ENCODE measurements around the gene POMT1. TPM values are rescaled to one million over a fixed set of nuclear protein-coding genes. Genes with fewer than 3 reads are reported as not detected.

The POMT1 gene
- polyA plus RNA-seq, 3 donors, result 14.4 to 17.9 (median 15.5) TPM

DNA sequence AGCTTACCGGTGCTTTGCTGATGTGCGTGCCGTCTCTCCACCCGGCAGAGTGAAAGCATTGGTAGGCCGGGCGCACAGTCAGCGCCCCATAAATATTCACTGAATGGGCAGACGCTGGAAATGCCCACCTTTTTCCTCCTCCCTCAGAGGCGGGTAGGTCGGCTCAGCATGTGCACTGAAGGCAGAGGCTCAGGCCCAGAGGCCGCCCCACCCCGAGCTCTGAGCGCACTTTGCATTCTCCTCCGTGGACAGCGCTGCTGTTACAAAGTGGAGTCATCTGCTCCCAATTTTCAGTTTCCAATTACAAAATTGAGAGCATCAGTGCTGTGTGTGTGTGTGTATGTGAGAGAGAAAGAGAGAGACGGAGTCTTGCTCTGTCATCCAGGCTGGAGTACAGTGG is 17.8 kb downstream of the POMT1 start:
- H3K27ac ChIP-seq (ENCODE audit: low read depth, low read length), result no peak overlapping the region
- 81 to 87% (median 84%) methylated on average over 16 of the region's 16 CpGs for WGBS, 3 donors

DNA sequence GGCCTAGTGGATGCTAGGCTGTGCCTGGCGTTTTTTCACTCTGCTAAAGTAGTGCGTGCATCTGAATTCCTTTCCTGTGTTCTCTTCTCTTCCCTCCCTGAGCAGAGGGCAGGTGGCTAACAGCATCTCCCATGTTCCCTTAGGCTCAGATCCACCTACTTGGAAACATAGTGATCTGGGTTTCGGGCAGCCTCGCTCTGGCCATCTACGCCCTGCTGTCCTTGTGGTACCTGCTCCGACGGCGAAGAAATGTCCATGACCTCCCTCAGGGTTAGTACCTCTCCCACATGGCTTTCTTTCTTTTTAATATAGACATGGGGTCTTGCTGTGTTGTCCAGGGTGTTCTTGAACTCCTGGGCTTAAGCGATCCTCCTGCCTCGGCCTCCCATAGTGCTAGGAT is 18.5 kb downstream of the POMT1 start:
- WGBS, 3 donors, result 93 to 96% (median 96%) methylated on average over 10 of the region's 10 CpGs
- H3K27ac ChIP-seq (ENCODE audit: low read depth, low read length), result no peak overlapping the region

DNA sequence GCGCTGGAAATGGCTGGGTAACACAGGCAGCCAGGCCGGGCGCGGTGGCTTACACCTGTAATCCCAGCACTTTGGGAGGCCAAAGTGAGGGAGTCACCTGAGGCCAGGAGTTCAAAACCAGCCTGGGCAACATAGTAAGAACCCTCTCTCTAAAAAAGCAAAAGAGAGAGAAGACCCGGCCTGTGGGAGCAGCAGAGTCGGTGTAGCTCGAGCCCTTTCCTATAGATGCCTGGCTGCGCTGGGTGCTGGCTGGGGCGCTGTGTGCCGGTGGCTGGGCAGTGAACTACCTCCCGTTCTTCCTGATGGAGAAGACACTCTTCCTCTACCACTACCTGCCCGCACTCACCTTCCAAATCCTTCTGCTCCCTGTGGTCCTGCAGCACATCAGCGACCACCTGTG is 19.1 kb downstream of the POMT1 start:
- WGBS, 3 donors, result 97 to 98% (median 97%) methylated on average over 13 of the region's 13 CpGs
- no peak overlapping the region for H3K27ac ChIP-seq (ENCODE audit: low read depth, low read length)

DNA sequence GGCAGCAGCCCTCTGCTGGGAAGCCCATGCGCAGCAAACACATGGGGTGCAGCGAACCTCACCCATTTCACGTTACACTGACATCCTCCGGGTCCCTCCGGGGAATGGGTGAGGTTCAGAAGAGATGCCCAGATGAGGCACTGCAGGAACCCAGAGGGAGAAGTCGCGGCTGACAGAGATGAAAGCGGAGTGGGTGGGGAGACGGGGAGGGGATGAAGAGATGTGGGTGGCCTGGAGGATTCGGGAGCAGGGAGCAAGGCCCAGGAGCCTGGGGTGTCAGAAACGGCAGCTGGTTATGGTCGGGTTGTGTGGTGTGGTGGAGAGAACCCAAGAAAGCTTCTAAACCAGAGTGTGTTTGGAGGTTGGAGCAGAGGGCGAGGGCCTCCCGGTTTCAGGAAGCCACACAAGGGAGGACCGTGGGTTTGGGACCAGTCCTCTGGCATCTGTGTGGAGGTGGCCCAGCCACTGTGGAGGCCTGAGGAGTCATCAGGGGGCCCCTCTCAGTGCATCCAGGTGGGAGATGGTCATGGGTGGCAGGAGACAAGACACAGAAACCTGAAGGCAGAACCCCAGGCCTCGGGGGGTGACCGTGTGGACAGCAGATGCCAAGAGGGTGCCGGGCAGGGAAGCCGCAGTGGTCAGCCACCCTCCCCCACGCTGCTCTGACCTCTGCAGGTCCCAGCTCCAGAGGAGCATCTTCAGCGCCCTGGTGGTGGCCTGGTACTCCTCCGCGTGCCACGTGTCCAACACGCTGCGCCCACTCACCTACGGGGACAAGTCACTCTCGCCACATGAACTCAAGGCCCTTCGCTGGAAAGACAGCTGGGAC is 19.8 kb downstream of the POMT1 start:
- WGBS, 3 donors, result 92 to 93% (median 93%) methylated on average over 24 to 29 of the region's 29 CpGs
- no peak overlapping the region for H3K27ac ChIP-seq (ENCODE audit: low read depth, low read length)

GRCh38 chr9:131523086-131523388 is 20.3 kb downstream of the POMT1 start:
- H3K27ac ChIP-seq (ENCODE audit: low read depth, low read length), result no peak overlapping the region
- WGBS, 3 donors, result 92 to 94% (median 93%) methylated on average over 9 of the region's 9 CpGs

- 82 to 89% (median 82%) methylated on average over 27 to 29 of the region's 29 CpGs for WGBS, 3 donors
Measured at GRCh38 chr9:131523451-131524435, 21.0 kb downstream of the POMT1 start.

GRCh38 chr9:131524665-131525315 is 22.1 kb downstream of the POMT1 start:
- 85 to 89% (median 89%) methylated on average over 23 of the region's 23 CpGs for WGBS, 3 donors
- H3K27ac ChIP-seq (ENCODE audit: low read depth, low read length), result no peak overlapping the region

More at GRCh38 chr9:131523451-131524435, 21.0 kb downstream of the POMT1 start:
- no peak overlapping the region for H3K27ac ChIP-seq (ENCODE audit: low read depth, low read length)

DNA sequence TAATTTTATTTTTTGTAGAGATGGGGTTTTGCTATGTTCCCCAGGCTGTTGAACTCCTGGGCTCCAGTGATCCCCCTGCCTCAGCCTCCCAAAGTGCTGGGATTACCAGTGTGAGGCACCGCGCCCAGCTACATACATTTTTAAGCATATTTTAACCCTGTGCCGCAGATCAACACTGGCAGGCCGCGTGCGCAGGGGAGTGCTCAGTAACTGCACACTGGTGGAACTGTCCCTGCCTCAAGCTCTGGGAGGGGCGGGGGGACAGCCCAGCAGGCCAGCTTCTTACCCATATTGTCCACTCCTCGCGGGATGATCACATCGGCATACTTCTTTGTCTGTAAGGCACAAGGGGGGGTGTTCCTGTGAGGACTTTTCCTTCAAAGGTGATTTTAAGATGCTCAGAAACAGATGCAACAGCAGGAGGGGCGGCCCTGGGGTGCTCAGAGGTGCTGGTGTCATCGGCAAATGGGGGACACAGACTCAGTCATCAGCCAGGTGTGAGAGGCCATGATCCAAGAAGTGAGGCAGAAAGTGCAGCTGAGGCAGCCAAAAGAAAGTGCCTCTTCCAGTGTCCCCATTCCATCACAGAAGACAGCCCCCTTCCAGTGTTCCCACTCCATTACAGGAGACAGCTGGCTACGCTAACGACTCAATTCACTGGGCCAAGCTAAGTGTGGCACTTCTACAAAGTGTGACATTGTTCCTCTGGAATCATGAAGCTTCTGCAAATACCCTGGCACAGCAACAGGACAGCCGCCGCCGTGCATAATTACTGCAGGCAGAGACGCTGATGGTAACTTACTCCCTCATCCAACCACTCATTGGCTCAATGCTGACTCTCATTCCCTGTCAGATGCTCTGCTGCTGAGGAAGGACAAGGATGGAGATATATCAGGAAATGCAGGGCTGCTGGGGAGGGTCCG is 23.2 kb downstream of the POMT1 start:
- H3K27ac ChIP-seq (ENCODE audit: low read depth, low read length), result no peak overlapping the region
- 87 to 94% (median 89%) methylated on average over 19 of the region's 19 CpGs for WGBS, 3 donors

GRCh38 chr9:131528186-131528585 is 25.5 kb downstream of the POMT1 start:
- 93 to 94% (median 93%) methylated on average over 7 of the region's 7 CpGs for WGBS, 3 donors
- no peak overlapping the region for H3K27ac ChIP-seq (ENCODE audit: low read depth, low read length)

DNA sequence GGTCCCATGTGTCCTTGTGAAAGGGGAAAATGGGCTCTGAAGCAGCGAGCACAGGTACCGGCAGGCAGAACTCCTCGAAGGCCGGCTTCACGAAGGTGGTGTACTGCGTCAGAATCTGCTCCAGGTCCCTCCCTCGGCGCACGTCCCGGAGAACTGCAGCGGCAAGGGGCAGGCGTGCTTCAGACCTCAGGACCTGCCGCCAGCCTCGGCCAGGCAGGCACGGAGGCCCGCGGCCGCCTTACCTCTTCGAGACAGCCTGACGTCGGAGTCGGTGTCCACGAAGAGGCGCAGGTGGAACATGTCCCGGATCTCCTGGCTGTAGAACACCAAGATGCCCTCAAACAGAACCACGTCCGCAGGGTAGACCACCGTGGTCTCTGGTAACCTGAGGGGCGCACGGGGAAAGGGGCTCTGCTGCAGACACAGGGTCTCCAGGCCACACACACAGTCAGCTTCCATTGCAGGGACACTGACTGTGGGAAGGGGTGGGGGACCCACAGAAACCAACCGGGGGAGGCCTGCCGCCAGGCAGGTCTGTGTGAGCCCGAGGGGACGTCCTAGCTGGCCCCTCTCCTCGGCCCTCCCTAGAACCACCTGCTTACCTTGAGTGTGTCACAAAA is 26.3 kb downstream of the POMT1 start:
- WGBS, 3 donors, result 95 to 97% (median 96%) methylated on average over 35 of the region's 35 CpGs
- H3K27ac ChIP-seq (ENCODE audit: low read depth, low read length), result no peak overlapping the region

GRCh38 chr9:131529597-131530545 is 27.2 kb downstream of the POMT1 start:
- 54 to 67% (median 66%) methylated on average over 23 to 24 of the region's 24 CpGs for WGBS, 3 donors
- H3K27ac ChIP-seq (ENCODE audit: low read depth, low read length), result no peak overlapping the region

GRCh38 chr9:131530546-131530919 is 27.8 kb downstream of the POMT1 start:
- H3K27ac ChIP-seq (ENCODE audit: low read depth, low read length), result no peak overlapping the region
- WGBS, 3 donors, result 1 to 12% (median 3%) methylated on average over 17 to 29 of the region's 29 CpGs

GRCh38 chr9:131530920-131531832 is 28.5 kb downstream of the POMT1 start, which contains the start of gene UCK1:
UCK1 (minus strand) TSS chr9:131531263; CDS start chr9:131531174, 89 bp downstream.
- no peak within 1 kb of the TSS for H3K27ac ChIP-seq (ENCODE audit: low read depth, low read length)
- 7 to 12% (median 8%) methylated on average over 74 to 103 of the region's 103 CpGs for WGBS, 3 donors

DNA sequence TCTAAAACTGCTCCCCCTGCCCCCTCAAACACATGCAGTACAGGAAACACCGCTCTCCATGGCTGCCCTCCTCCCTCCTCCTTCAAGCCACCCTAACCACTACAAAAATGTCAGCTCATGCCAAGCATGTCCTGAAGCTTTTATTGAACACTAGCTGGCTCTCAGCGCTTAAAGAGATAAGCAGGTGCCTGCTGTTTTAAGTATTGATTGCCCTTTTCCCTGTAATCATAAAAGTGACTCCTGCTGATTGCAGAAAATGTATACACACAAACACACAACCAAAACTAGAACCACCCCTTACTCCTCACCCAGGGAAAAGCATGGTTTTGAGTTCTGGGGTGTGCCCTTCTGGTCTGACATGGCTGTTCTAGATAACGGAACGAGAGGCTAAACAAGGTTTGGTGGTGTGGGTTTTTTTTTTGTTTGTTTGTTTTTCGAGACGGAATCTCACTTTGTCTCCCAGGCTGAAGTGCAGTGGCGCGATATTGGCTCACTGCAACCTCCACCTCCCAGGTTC is 32.1 kb downstream of the POMT1 start:
- WGBS, 3 donors, result 17 to 59% (median 54%) methylated on average over 8 of the region's 8 CpGs
- no peak overlapping the region for H3K27ac ChIP-seq (ENCODE audit: low read depth, low read length)

GRCh38 chr9:131537946-131538345 is 35.2 kb downstream of the POMT1 start:
- 95 to 96% (median 95%) methylated on average over 19 of the region's 19 CpGs for WGBS, 3 donors
- no peak overlapping the region for H3K27ac ChIP-seq (ENCODE audit: low read depth, low read length)
